Skin of body (tissue), 2 donors: ENCODE measurements around the gene NUBPL. TPM values are rescaled to one million over a fixed set of nuclear protein-coding genes. Genes with fewer than 3 reads are reported as not detected.
"Not testable (repeated sequence)": the region's sequence is repeated elsewhere in the genome, so short reads cannot be mapped to it uniquely, and the experiment has no call there.

Experiments
- DNase-seq: peaks from one replicate; lab custom pipeline; 2025; lab: John Stamatoyannopoulos, UW
- total RNA-seq: library from RNA; depleted of rRNA; stranded (reverse); fragments of >200 nt; gene quantifications from one replicate; pipeline ENCODE4 v1.2.3, GENCODE V29; 2014

Gene NUBPL
- total RNA-seq, 1 donor from 2014 or later, result 12.5 TPM

GRCh38 chr14:31806249-31806648 lies 245.0 kb downstream of the NUBPL start:
- no peak for DNase-seq

GRCh38 chr14:31811693-31812628 lies 250.8 kb downstream of the NUBPL start:
- DNase-seq, result not testable (repeated sequence)

GRCh38 chr14:31813724-31814490 lies 252.7 kb downstream of the NUBPL start:
- DNase-seq, result not testable (repeated sequence)

- DNase-seq, result peak; percentile 56
Observed at GRCh38 chr14:31819281-31819680, 258.1 kb downstream of the NUBPL start.

- DNase-seq, result no peak
Observed at GRCh38 chr14:31825459-31825858, 264.3 kb downstream of the NUBPL start.

GRCh38 chr14:31827325-31827724 lies 266.1 kb downstream of the NUBPL start:
- DNase-seq, result no peak

- DNase-seq, result peak; percentile 48
Observed at GRCh38 chr14:31828946-31829868, 268.0 kb downstream of the NUBPL start.

- DNase-seq, result no peak
Observed at GRCh38 chr14:31834616-31835015, 273.4 kb downstream of the NUBPL start.

GRCh38 chr14:31835049-31835448 lies 273.8 kb downstream of the NUBPL start:
- DNase-seq, result no peak

- no peak for DNase-seq
Observed at GRCh38 chr14:31837031-31837430, 275.8 kb downstream of the NUBPL start.

- DNase-seq, result no peak
Observed at GRCh38 chr14:31842899-31843298, 281.7 kb downstream of the NUBPL start.

GRCh38 chr14:31843361-31844091 lies 282.3 kb downstream of the NUBPL start:
- no peak for DNase-seq

- DNase-seq, result no peak
Observed at GRCh38 chr14:31854508-31855075, 293.4 kb downstream of the NUBPL start.

GRCh38 chr14:31855262-31855661 lies 294.1 kb downstream of the NUBPL start:
- no peak for DNase-seq

- DNase-seq, result not testable (repeated sequence)
Observed at GRCh38 chr14:31856003-31856402, 294.8 kb downstream of the NUBPL start.

- DNase-seq, result no peak
Observed at GRCh38 chr14:31858868-31859267, 297.7 kb downstream of the NUBPL start.

- no peak for DNase-seq
Observed at GRCh38 chr14:31864937-31865855, 304.0 kb downstream of the NUBPL start.

GRCh38 chr14:31867570-31867969 lies 306.4 kb downstream of the NUBPL start:
- no peak for DNase-seq

GRCh38 chr14:31868096-31868495 lies 306.9 kb downstream of the NUBPL start:
- DNase-seq, result not testable (repeated sequence)
